Adrenal gland (tissue), 12 donors: ENCODE results near the gene LRCH4. TPM values are rescaled to one million over a fixed set of nuclear protein-coding genes. Genes with fewer than 3 reads are reported as not detected.

Experiments used
- DNase-seq, 7 donors: peaks; one replicate each; pipeline ENCODE4 v3.0.0-alpha.2; 2019 to 2020
- H3K27ac ChIP-seq, 5 donors: fragments of 200-600 bp; sonication (generic) in 4 of 5; 1 replicate in 3 of 5; 2 replicates in 2 of 5; pipeline versions ENCODE4 v1.5.1 to v1.8.0; 2016 to 2020; ENCODE audit warnings: mild to moderate bottlenecking in 1 of 5
- H3K27me3 ChIP-seq: fragments of 200-600 bp; 2 replicates; pipeline ENCODE4 v1.8.0; 2021
- H3K36me3 ChIP-seq, 2 donors: fragments of 200-600 bp; replicated peaks in 1 of 2; 1 replicate in 1 of 2; 2 replicates in 1 of 2; pipeline versions ENCODE4 v1.5.1 to v1.8.0; 2018 to 2022
- H3K4me1 ChIP-seq, 2 donors: fragments of 200-600 bp; replicated peaks in 1 of 2; 1 replicate in 1 of 2; 2 replicates in 1 of 2; pipeline versions ENCODE4 v1.5.1 to v1.8.0; 2018 to 2021
- H3K4me3 ChIP-seq, 4 donors: fragments of 200-600 bp; sonication (generic) in 3 of 4; one replicate each; pipeline ENCODE4 v1.5.1; 2016 to 2018
- H3K9me3 ChIP-seq, 3 donors: fragments of 200-600 bp; sonication (generic) in 1 of 3; replicated peaks in 1 of 3; 1 replicate in 2 of 3; 2 replicates in 1 of 3; pipeline versions ENCODE4 v1.5.1 to v1.8.0; 2016 to 2021
- CTCF ChIP-seq, 6 experiments: fragments of 450-650 bp in 4 of 6; fragments of 200-600 bp in 2 of 6; sonication (generic) in 1 of 6; IDR thresholded peaks; 1 replicate in 5 of 6; 2 replicates in 1 of 6; pipeline versions ENCODE4 v1.5.1 to v1.8.0; 2016 to 2021; ENCODE audit warnings: antibody characterized with exemption in 6 of 6, mild to moderate bottlenecking in 2 of 6, moderate library complexity in 1 of 6
- POLR2A ChIP-seq, 2 donors: fragments of 450-650 bp; IDR thresholded peaks; one replicate each; pipeline ENCODE4 v1.6.1; 2017; ENCODE audit warnings: antibody characterized with exemption in 2 of 2, mild to moderate bottlenecking in 2 of 2, moderate library complexity in 1 of 2
- WGBS, 4 donors: extraction: QIAGEN DNeasy Blood & Tissue Kit in 2 of 4; methylation state at CpG; one replicate each; pipeline versions ENCODE4 v1.1.5 to v1.1.7; 2013 to 2017; 5-methylcytosine and 5-hydroxymethylcytosine counted together
- intact Hi-C, 2 donors: fragments of 100-400 bp; cut with DNase I; formaldehyde crosslinking; loops; one replicate each; pipeline versions ENCODE4 v1.14.1 to v1.15.0; 2022 to 2023
- polyA plus RNA-seq, 3 donors: library from polyadenylated mRNA; stranded (reverse); fragments of 200-250 nt in 2 of 3; fragments of 350-450 nt in 1 of 3; fragmentation: Illumina TruSeq in 1 of 3; extraction: RNeasy Lipid Tissue Mini Kit (QIAGEN cat#74804) in 1 of 3; gene quantifications; one replicate each; pipeline ENCODE4 v1.2.3, GENCODE V29; 2013 to 2014
- total RNA-seq, 9 donors: library from RNA; depleted of rRNA in 4 of 9; stranded (reverse); fragments of >200 nt in 4 of 9; fragments of 120-200 nt in 1 of 9; fragmentation: NEBNext Ultra II Directional in 1 of 9; extraction: Animal tissue kit (Norgen Biotek cat#: 25700) in 1 of 9; gene quantifications; one replicate each; pipeline versions ENCODE4 v1.1.0 to v1.2.4, GENCODE V29; 2013 to 2023
- donor health status: healthy with polysubstance abuse.
- donor health status: Bipolar disorder and iron deficiency.
- donor health status: DM: yes; HTN: yes; CAD: no.
- donor health status: DM: no; HTN: no; CAD: no.
- donor health status: DM: no; HTN: no; CAD: no.
- donor health status: DM: yes; HTN: yes; CAD: no.

LRCH4 gene
- total and polyA plus RNA-seq, 12 donors = 10.4 to 235 (median 59.8) TPM

DNA sequence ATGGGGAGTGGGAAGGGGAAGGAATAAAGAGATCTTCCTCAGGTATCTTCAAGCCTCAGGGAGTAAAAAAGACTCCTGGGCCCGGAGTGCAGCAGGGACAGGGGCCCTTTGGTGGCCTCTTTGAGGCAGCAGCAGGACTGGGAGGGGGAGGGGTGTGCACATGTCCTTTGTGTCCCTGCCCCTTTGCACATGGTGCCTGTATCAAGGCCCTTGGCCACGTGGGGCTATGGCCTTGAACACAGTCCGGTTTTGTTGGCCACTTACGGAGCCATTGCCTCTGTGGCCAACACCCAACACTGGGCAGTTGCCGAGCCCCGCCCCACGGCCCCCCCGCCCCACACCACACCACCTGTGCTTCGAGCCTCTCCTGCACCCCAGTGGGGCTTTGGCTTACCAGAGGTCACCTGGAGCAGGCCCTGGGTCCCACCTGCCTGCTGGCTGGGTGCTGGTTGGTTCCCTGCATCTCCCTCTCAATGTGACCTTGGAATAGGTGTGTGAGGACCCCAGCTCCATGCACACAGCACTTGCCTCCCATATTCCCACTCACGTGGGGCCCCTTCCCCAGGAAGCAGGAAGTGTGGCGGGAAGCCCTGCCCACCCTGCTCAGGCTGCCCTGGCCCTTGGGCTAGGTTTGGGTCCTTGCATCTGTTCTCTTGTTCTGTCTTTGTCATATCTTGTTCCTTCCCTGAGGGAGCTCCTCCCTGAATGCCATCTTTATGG is 17.6 kb downstream of the LRCH4 start:
- Histone ChIP-seq H3K27ac (peak overlapping the region; percentile 7 to 95 (median 82)), H3K36me3 (peaks cover 0 to 20% of the 10 kb centered on the region in 2 donors), H3K4me1 (peaks cover 40 to 52% of the 10 kb centered on the region in 2 donors), H3K9me3 (no peaks in the 10 kb centered on the region), H3K4me3 (no peak overlapping the region), H3K27me3 (no peaks in the 10 kb centered on the region)
- 43 to 64% (median 59%) methylated on average over 3 to 10 of the region's 11 CpGs for WGBS, 4 donors
- peak in 1 of 2 donors; percentile 15 for TF ChIP-seq POLR2A (IDR thresholded peaks at IDR 0.05)
- no peak for TF ChIP-seq CTCF (IDR thresholded peaks at IDR 0.05)
- peak; percentile 77 to 94 (median 92) for DNase-seq
- intact Hi-C loops = no loop called here

DNA sequence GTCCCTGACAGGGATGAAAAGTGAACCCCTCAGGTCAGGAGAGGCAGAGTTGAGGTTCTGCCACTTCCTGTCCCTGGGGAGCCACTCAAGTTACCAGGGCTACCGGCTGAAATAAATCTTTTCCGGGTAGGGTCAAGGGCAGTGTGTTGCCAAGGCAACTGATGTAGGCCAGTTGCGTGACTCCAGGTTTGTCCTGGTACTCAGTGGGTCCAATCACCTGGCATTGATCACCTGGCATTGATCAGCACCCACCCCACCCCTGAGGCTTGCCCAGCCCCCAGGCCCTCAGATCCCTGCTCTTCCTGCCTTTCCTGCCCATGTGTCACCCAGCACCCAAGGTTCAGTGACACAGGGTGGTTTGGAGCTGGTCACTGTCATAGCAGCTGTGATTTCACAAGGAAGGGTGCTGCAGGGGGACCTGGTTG is 18.2 kb downstream of the LRCH4 start:
- DNase-seq = peak in 6 of 7 donors; percentile 60 to 82 (median 71)
- WGBS, 4 donors = 10 to 24% (median 16%) methylated on average over 1 to 3 of the region's 3 CpGs
- Histone ChIP-seq H3K9me3 (no peaks in the 10 kb centered on the region), H3K36me3 (peaks cover 0 to 26% of the 10 kb centered on the region in 2 donors), H3K27me3 (no peaks in the 10 kb centered on the region), H3K4me3 (no peak overlapping the region), H3K27ac (peak overlapping the region; percentile 23 to 95 (median 82)), H3K4me1 (peaks cover 40 to 52% of the 10 kb centered on the region in 2 donors)
- intact Hi-C loops = no loop called here
- TF ChIP-seq CTCF (IDR thresholded peaks at IDR 0.05) (no peak), POLR2A (IDR thresholded peaks at IDR 0.05) (no peak)

GRCh38 chr7:100567031-100567730 is 18.7 kb downstream of the LRCH4 start:
- Histone ChIP-seq H3K36me3 (peaks cover 0 to 31% of the 10 kb centered on the region in 2 donors), H3K27me3 (no peaks in the 10 kb centered on the region), H3K4me1 (peaks cover 40 to 52% of the 10 kb centered on the region in 2 donors), H3K9me3 (no peaks in the 10 kb centered on the region), H3K27ac (peak overlapping the region; percentile 23 to 95 (median 82)), H3K4me3 (no peak overlapping the region)
- DNase-seq = peak in 5 of 7 donors; percentile 51 to 63 (median 57)
- intact Hi-C loops = no loop called here
- 32 to 48% (median 46%) methylated on average over 6 to 12 of the region's 12 CpGs for WGBS, 4 donors
- no peak for TF ChIP-seq CTCF (IDR thresholded peaks at IDR 0.05)
- TF ChIP-seq POLR2A (IDR thresholded peaks at IDR 0.05) = peak in 1 of 2 donors; percentile 15

DNA sequence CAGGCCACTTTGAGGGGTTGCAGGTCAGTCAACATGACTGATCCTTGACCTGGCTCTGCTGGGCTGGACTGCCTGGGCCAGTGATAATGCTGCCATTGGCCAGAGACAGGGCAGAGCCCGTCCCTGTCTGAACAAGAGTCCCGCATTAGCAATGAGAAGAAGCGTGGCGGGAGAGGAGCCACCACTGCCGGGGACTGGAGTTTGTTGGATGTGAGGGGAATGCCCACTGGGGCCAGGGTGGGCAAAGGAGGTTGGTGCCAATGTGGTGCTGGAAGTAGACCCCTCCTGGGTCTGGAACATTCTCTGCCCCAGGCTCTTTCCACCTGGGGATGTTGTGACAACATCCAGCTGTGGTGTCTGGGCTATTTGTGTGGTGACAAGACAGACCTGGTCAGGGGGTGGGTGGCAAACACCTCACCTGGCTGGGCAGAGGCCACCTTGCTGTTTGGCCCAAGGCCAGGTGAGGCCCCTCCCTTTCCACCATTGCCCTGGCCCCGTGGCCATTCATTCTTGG is 19.9 kb downstream of the LRCH4 start:
- H3K4me3 ChIP-seq = no peak overlapping the region
- TF ChIP-seq CTCF (IDR thresholded peaks at IDR 0.05) (no peak), POLR2A (IDR thresholded peaks at IDR 0.05) (no peak)
- intact Hi-C loops = no loop called here
- H3K27ac ChIP-seq = peak overlapping the region in 4 of 5 donors; percentile 27 to 95 (median 74)
- no peaks in the 10 kb centered on the region for H3K9me3 ChIP-seq
- H3K36me3 ChIP-seq = peaks cover 0 to 43% of the 10 kb centered on the region in 2 donors
- no peaks in the 10 kb centered on the region for H3K27me3 ChIP-seq
- H3K4me1 ChIP-seq = peaks cover 40 to 52% of the 10 kb centered on the region in 2 donors
- DNase-seq = peak in 1 of 7 donors; percentile 39
- WGBS, 4 donors = 83 to 96% (median 85%) methylated on average over 6 of the region's 6 CpGs
